Mesendoderm (in vitro differentiated cells): Measurements from ENCODE around the gene SLC50A1.
A peak's percentile ranks its signal among the peaks of the same experiment; 100 is the strongest.
"Not testable (repeated sequence)": the region's sequence is repeated elsewhere in the genome, so short reads cannot be mapped to it uniquely, and the experiment has no call there.

Experiments used
- DNase-seq: peaks from one replicate; pipeline ENCODE4 v3.0.0; 2013
- H2AK5ac ChIP-seq: 2 replicates; pipeline ENCODE4 v1.6.1; 2013; ENCODE audit warnings: low read length, inconsistent platforms
- H2BK120ac ChIP-seq: 2 replicates; pipeline ENCODE4 v1.6.1; 2013; ENCODE audit warnings: low read depth, mild to moderate bottlenecking, low read length, moderate library complexity, mixed read lengths
- H2BK15ac ChIP-seq: replicated peaks from 2 replicates; pipeline ENCODE4 v1.6.1; 2013; ENCODE audit warnings: low read depth, mild to moderate bottlenecking, moderate library complexity
- H2BK5ac ChIP-seq: 2 replicates; pipeline ENCODE4 v1.6.1; 2013; ENCODE audit warnings: low read length, inconsistent platforms
- H3K18ac ChIP-seq: 2 replicates; pipeline ENCODE4 v1.6.1; 2013; ENCODE audit warnings: mild to moderate bottlenecking, low read length, mixed read lengths
- H3K23ac ChIP-seq: one replicate; pipeline ENCODE4 v1.6.1; 2013; ENCODE audit warnings: low read length
- H3K27ac ChIP-seq: 2 replicates; pipeline ENCODE4 v1.5.1; 2013; ENCODE audit warnings: low read depth, mild to moderate bottlenecking, inconsistent platforms, low read length, moderate library complexity
- H3K27me3 ChIP-seq: 2 replicates; pipeline ENCODE4 v1.6.1; 2013; ENCODE audit warnings: low read length, control low read depth, mild to moderate bottlenecking, inconsistent platforms; ENCODE audit not compliant: insufficient read depth, poor library complexity
- H3K36me3 ChIP-seq: 2 replicates; pipeline ENCODE4 v1.6.1; 2013; ENCODE audit warnings: low read length, inconsistent platforms; ENCODE audit not compliant: control insufficient read depth, insufficient read depth
- H3K4ac ChIP-seq: one replicate; pipeline ENCODE4 v1.6.1; 2013; ENCODE audit warnings: low read depth, mild to moderate bottlenecking, low read length, moderate library complexity
- H3K4me1 ChIP-seq: 2 replicates; pipeline ENCODE4 v1.6.1; 2013; ENCODE audit warnings: low read depth, low read length, inconsistent platforms; ENCODE audit not compliant: control insufficient read depth
- H3K4me2 ChIP-seq: 2 replicates; pipeline ENCODE4 v1.6.1; 2013; ENCODE audit warnings: low read length
- H3K4me3 ChIP-seq: 2 replicates; pipeline ENCODE4 v1.5.1; 2013; ENCODE audit warnings: mild to moderate bottlenecking, low read length
- H3K56ac ChIP-seq: one replicate; pipeline ENCODE4 v1.6.1; 2013; ENCODE audit warnings: low read length
- H3K79me1 ChIP-seq: 2 replicates; pipeline ENCODE4 v1.6.1; 2013; ENCODE audit warnings: low read length, inconsistent platforms
- H3K79me2 ChIP-seq: 2 replicates; pipeline ENCODE4 v1.6.1; 2013; ENCODE audit warnings: mild to moderate bottlenecking, low read length; ENCODE audit not compliant: control insufficient read depth, insufficient read depth
- H3K9ac ChIP-seq: 2 replicates; pipeline ENCODE4 v1.6.1; 2013; ENCODE audit warnings: low read length, inconsistent platforms
- H4K5ac ChIP-seq: one replicate; pipeline ENCODE4 v1.6.1; 2013; ENCODE audit warnings: low read length
- H4K8ac ChIP-seq: one replicate; pipeline ENCODE4 v1.6.1; 2013; ENCODE audit warnings: low read depth, mild to moderate bottlenecking, control low read depth, low read length, moderate library complexity
- WGBS: extraction: QIAGEN DNeasy Blood & Tissue Kit; methylation state at CpG from one replicate; pipeline ENCODE4 v1.1.7; 2013; ENCODE audit warnings: low lambda C conversion rate, missing lambda C conversion rate; ENCODE audit not compliant: insufficient coverage; ENCODE audit errors: extremely low coverage; 5-methylcytosine and 5-hydroxymethylcytosine counted together

Gene SLC50A1

DNA sequence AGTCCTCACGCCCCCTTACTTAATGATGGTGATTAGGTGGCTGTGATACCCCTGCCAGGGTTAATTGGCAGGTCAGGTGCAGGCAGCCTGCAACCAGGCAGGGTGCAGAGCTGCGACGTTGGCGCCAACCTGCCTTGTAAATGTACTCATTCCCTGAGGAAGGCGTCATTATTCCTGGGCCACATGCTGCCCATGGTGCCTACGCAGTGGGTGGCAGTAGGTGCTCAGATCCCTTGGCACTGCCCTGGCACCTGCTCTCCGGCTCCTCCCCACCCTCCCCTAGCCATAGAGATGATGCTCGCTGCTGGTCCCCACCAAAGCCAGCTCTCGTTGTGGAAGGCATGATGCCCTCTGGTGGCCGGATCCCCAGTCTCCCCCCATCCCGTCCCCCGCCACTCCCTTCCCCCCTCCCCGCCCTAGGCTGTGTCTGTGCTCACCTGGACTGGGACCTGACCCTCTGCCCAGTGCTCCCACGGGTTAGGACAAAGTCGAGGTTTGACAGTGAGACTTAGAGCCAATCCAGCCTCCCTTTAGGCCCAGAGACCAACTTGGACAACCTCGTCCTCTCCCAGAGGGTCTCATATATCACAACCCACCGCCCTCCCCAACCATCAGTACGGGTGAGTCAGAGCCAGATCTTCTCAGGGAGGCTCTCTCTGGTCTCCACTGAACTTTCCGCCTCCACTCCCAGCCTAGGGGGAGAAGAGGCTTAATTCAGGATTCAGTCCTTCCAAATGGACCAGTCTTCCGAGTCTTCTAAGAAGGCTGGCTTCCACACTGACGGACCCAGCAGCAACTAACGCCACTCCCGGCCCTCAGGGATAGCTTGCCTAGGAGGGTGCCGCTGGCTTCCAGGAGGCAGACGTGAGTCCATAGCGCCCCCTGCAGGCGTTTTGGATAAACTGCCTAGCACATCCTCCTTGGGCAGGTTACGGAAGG, 31.8 kb downstream of the SLC50A1 start:
- H3K36me3 ChIP-seq: peaks cover 1% of the 10 kb centered on the region
- H3K9ac ChIP-seq: peak overlapping the region; percentile 46
- no peak overlapping the region for H4K8ac ChIP-seq
- H3K4me2 ChIP-seq: peak overlapping the region; percentile 64
- H3K27ac ChIP-seq: no peak overlapping the region
- H3K27me3 ChIP-seq: no peaks in the 10 kb centered on the region
- H2AK5ac ChIP-seq: no peak overlapping the region
- H3K56ac ChIP-seq: peak overlapping the region; percentile 81
- no peak overlapping the region for H2BK15ac ChIP-seq
- DNase-seq: peak; percentile 94
- H3K4me3 ChIP-seq: peak overlapping the region; percentile 16
- no peak overlapping the region for H2BK5ac ChIP-seq
- H3K4me1 ChIP-seq: peaks cover 3% of the 10 kb centered on the region
- no peak overlapping the region for H3K4ac ChIP-seq
- H3K79me1 ChIP-seq: no peaks in the 10 kb centered on the region
- H4K5ac ChIP-seq: no peak overlapping the region
- H3K23ac ChIP-seq: no peak overlapping the region
- H3K18ac ChIP-seq: no peak overlapping the region
- no peak overlapping the region for H2BK120ac ChIP-seq
- H3K79me2 ChIP-seq: peaks cover 2% of the 10 kb centered on the region
- no CpG with 5 or more reads among the region's 28 CpGs for WGBS

DNA sequence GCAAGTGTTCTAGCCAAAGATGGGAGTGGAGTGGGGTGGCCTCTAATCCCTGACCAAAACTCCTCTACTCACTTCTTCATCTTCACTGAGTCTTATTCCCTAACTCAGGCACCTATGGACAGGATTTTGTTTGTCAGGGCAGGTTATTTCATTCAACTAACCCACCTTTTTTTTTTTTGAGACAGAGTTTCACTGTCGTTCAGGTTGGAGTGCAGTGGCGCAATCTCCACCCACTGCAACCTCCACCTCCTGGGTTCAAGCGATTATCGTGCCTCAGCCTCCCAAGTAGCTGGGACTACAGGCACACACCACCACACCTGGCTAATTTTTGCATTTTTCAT, 32.4 kb downstream of the SLC50A1 start:
- not testable (repeated sequence) for H2BK15ac ChIP-seq, H3K27me3 ChIP-seq, H3K4me1 ChIP-seq, DNase-seq, H3K18ac ChIP-seq, H2AK5ac ChIP-seq, H3K4ac ChIP-seq, H3K23ac ChIP-seq, H3K4me3 ChIP-seq, H4K5ac ChIP-seq, H2BK120ac ChIP-seq, H3K56ac ChIP-seq, H4K8ac ChIP-seq, H3K36me3 ChIP-seq, H2BK5ac ChIP-seq, H3K4me2 ChIP-seq, H3K79me1 ChIP-seq, H3K9ac ChIP-seq, H3K79me2 ChIP-seq, H3K27ac ChIP-seq
- WGBS: no CpG with 5 or more reads among the region's 4 CpGs

DNA sequence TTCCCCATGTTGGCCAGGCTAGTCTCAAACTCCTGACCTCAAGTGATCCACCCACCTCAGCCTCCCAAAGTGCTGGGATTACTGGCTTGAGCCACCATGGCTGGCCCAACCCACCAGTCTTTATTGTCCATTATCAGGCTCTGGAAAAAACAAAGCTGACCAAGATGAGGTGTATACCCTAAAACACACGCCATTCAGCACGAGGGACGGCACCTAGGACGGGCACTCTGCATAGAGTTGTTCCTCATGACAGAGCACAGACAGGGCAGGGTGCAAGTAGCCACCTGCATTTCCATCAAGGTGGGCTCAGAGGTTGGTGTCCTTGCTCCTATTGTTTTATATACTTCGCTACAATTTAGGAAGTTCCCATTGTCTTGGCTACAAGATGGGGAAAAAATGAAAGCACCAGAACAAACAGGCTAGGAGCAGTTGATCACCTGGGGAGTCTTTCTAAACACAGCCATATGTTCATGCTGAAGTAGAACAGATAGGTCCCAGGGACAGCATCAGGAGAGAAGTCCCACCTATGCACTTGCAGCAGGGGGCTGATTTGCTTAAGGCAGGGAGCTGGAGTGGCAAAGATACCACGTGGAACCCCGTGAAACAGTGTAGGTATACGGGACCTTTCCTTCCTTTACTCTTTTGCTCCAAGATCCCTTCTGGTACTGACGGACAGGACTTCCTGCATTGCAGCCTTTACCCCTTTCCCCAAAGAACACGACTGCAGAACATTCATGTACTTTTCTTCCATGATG, 33.0 kb downstream of the SLC50A1 start:
- no peak overlapping the region for H3K18ac ChIP-seq
- no peak overlapping the region for H3K9ac ChIP-seq
- peaks cover 2% of the 10 kb centered on the region for H3K79me2 ChIP-seq
- H4K8ac ChIP-seq: no peak overlapping the region
- no peak overlapping the region for H3K27ac ChIP-seq
- H3K4me1 ChIP-seq: peaks cover 4% of the 10 kb centered on the region
- H3K4ac ChIP-seq: no peak overlapping the region
- H2AK5ac ChIP-seq: no peak overlapping the region
- H3K23ac ChIP-seq: no peak overlapping the region
- no peak overlapping the region for H2BK15ac ChIP-seq
- DNase-seq: no peak
- H3K36me3 ChIP-seq: peaks cover 1% of the 10 kb centered on the region
- H2BK5ac ChIP-seq: no peak overlapping the region
- no peaks in the 10 kb centered on the region for H3K27me3 ChIP-seq
- H3K56ac ChIP-seq: no peak overlapping the region
- no peaks in the 10 kb centered on the region for H3K79me1 ChIP-seq
- no peak overlapping the region for H4K5ac ChIP-seq
- H3K4me3 ChIP-seq: no peak overlapping the region
- no CpG with 5 or more reads among the region's 10 CpGs for WGBS
- H3K4me2 ChIP-seq: no peak overlapping the region
- H2BK120ac ChIP-seq: no peak overlapping the region

DNA sequence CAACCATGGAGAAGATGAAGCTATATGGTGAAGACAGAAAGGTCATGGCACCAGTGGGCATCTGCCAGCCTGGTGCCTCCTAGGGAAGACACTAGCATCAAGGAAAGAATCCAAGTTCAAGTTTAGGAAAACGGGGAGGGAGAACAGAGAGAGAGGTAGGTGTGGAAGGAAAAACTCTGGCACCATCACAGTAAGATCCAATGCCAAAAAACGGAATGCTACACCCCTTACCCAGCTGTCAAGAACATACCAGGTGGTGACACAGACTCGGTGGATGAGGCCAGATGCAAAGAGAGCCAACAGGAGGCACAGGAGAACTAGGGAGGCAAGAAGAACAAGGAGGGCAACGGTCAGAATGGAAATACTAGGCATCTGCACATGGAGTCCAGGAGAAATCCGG, 33.9 kb downstream of the SLC50A1 start:
- peaks cover 4% of the 10 kb centered on the region for H3K4me1 ChIP-seq
- no peak overlapping the region for H2BK120ac ChIP-seq
- no CpG with 5 or more reads among the region's 5 CpGs for WGBS
- H3K4ac ChIP-seq: no peak overlapping the region
- H3K36me3 ChIP-seq: peaks cover 1% of the 10 kb centered on the region
- H3K56ac ChIP-seq: no peak overlapping the region
- H2BK5ac ChIP-seq: no peak overlapping the region
- H2BK15ac ChIP-seq: no peak overlapping the region
- no peak overlapping the region for H4K5ac ChIP-seq
- H3K9ac ChIP-seq: no peak overlapping the region
- no peaks in the 10 kb centered on the region for H3K79me1 ChIP-seq
- no peak overlapping the region for H3K23ac ChIP-seq
- H4K8ac ChIP-seq: no peak overlapping the region
- H3K4me2 ChIP-seq: no peak overlapping the region
- H3K79me2 ChIP-seq: peaks cover 2% of the 10 kb centered on the region
- no peak overlapping the region for H3K4me3 ChIP-seq
- H3K27me3 ChIP-seq: no peaks in the 10 kb centered on the region
- no peak overlapping the region for H2AK5ac ChIP-seq
- no peak overlapping the region for H3K27ac ChIP-seq
- DNase-seq: no peak
- H3K18ac ChIP-seq: no peak overlapping the region

DNA sequence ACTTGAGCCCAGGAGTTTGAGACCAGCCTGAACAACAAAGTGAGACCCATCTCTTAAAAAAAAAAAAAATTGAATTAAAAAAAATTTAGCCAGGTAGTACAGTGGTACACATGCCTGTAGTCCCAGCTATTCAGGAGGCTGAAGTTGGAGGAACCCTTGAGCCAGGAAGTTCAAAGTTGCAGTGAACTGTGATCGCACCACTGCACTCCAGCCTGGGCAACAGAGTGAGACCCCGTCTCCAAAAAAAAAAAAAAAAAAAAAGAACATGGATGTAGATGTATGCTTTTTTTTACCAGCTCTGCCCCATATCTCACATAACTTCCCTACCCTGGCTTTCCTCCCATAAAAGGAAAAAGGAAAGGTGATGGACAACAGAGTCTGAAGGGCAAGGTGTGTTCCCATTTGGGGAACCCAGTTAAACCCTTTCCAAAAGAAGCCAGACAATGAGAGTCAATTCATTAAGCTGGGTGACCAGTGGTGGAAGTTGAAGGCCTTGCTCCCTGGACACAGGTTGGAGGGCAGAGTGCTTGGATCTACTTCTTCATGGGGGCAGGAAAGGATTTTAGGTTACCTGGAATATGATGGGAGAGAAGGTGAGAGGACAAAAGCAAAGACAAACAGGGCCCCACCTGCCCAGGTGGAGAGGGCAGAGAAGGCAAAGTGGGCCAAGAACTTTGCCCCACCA, 34.6 kb downstream of the SLC50A1 start:
- DNase-seq: no peak
- H3K9ac ChIP-seq: no peak overlapping the region
- peaks cover 4% of the 10 kb centered on the region for H3K4me1 ChIP-seq
- no peak overlapping the region for H3K56ac ChIP-seq
- peaks cover 1% of the 10 kb centered on the region for H3K36me3 ChIP-seq
- H3K23ac ChIP-seq: no peak overlapping the region
- no peak overlapping the region for H2AK5ac ChIP-seq
- WGBS: no CpG with 5 or more reads among the region's 2 CpGs
- no peak overlapping the region for H4K8ac ChIP-seq
- H3K18ac ChIP-seq: no peak overlapping the region
- no peak overlapping the region for H3K27ac ChIP-seq
- no peak overlapping the region for H2BK15ac ChIP-seq
- no peak overlapping the region for H3K4me3 ChIP-seq
- no peaks in the 10 kb centered on the region for H3K27me3 ChIP-seq
- no peak overlapping the region for H2BK5ac ChIP-seq
- H3K79me2 ChIP-seq: peaks cover 2% of the 10 kb centered on the region
- H4K5ac ChIP-seq: no peak overlapping the region
- H3K4me2 ChIP-seq: no peak overlapping the region
- H3K4ac ChIP-seq: no peak overlapping the region
- H3K79me1 ChIP-seq: no peaks in the 10 kb centered on the region
- H2BK120ac ChIP-seq: no peak overlapping the region
